Stomach (tissue), 4 donors: ENCODE measurements around the gene KRTAP19-7.

Experiments
- EP300 ChIP-seq: sonication (generic); formaldehyde crosslinking; IDR thresholded peaks from one replicate; pipeline ENCODE4 v1.6.1; 2017; ENCODE audit warnings: antibody characterized with exemption
- POLR2A ChIP-seq, 4 donors: fragments of 450-650 bp; IDR thresholded peaks; one replicate each; pipeline ENCODE4 v1.6.1; 2016; ENCODE audit warnings: antibody characterized with exemption in 4 of 4, control low read depth in 2 of 4, mild to moderate bottlenecking in 1 of 4, moderate library complexity in 1 of 4
- POLR2AphosphoS5 ChIP-seq, 3 donors: sonication (generic); formaldehyde crosslinking; IDR thresholded peaks; one replicate each; pipeline ENCODE4 v1.6.1; 2016; ENCODE audit warnings: antibody characterized with exemption in 3 of 3
- TF ChIP-seq, protein P1 (sequence below), 7 experiments: fragments of 450-650 bp in 4 of 7; fragments of 200-600 bp in 3 of 7; sonication (generic) in 3 of 7; IDR thresholded peaks; one replicate each; pipeline ENCODE4 v1.5.1; 2016 to 2019; ENCODE audit warnings: antibody characterized with exemption in 7 of 7, control low read depth in 2 of 7, mild to moderate bottlenecking in 1 of 7

DNA sequence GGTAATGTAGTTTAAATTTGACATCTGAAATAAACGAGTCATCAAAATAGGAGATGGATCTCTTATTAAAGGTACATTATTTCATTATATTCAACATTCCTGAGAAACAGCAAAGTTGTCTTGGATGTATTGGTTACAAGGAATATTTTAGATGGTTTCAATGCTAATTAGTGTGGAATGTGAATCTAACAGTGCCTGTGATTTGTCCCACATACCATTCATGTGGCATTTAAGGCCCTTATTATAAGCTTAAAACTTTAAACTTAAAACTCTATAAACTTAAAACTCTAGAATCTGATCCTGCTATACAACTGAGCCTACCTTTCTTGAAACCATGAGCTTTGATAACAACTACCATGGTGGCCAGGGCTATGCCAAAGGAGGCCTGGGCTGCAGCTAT is 39.7 kb upstream of the KRTAP19-7 start, which contains the start of gene KRTAP22-1:
- TF ChIP-seq, protein P1, sequence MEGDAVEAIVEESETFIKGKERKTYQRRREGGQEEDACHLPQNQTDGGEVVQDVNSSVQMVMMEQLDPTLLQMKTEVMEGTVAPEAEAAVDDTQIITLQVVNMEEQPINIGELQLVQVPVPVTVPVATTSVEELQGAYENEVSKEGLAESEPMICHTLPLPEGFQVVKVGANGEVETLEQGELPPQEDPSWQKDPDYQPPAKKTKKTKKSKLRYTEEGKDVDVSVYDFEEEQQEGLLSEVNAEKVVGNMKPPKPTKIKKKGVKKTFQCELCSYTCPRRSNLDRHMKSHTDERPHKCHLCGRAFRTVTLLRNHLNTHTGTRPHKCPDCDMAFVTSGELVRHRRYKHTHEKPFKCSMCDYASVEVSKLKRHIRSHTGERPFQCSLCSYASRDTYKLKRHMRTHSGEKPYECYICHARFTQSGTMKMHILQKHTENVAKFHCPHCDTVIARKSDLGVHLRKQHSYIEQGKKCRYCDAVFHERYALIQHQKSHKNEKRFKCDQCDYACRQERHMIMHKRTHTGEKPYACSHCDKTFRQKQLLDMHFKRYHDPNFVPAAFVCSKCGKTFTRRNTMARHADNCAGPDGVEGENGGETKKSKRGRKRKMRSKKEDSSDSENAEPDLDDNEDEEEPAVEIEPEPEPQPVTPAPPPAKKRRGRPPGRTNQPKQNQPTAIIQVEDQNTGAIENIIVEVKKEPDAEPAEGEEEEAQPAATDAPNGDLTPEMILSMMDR (IDR thresholded peaks at IDR 0.05) = no peak
- TF ChIP-seq POLR2AphosphoS5 (IDR thresholded peaks at IDR 0.05) = no peak
- TF ChIP-seq EP300 = no peak
- no peak for TF ChIP-seq POLR2A (IDR thresholded peaks at IDR 0.05)
